B cell (primary cell): ENCODE results near the gene GABRP. TPM values are rescaled to one million over a fixed set of nuclear protein-coding genes. Genes with fewer than 3 reads are reported as not detected.

Experiments used
- ATAC-seq: fragments of 200-7000 bp; cut with Tn5 transposase; one replicate; pipeline ENCODE4 v1.10.0; 2021; ENCODE audit warnings: low read depth, mild to moderate bottlenecking, moderate number of reproducible peaks, moderate library complexity
- CTCF ChIA-PET: fragments of 350-600 bp; sonication (Branson Sonifier 250); formaldehyde crosslinking; loops from one replicate; lab custom pipeline; 2021; ENCODE audit warnings: antibody characterized with exemption, inconsistent platforms; lab: Charles Lee
- POLR2A ChIA-PET: fragments of 350-600 bp; sonication (Branson Sonifier 250); formaldehyde crosslinking; loops from one replicate; lab custom pipeline; 2021; ENCODE audit warnings: antibody characterized with exemption; lab: Charles Lee
- DNase-seq: peaks from one replicate; pipeline ENCODE4 v3.0.0; 2013
- H2AFZ ChIP-seq: 2 replicates; pipeline ENCODE4 v1.6.1; 2012; ENCODE audit warnings: mild to moderate bottlenecking, low read depth, low read length; ENCODE audit not compliant: insufficient read depth, poor library complexity, severe bottlenecking
- H3K27ac ChIP-seq, 2 donors: 1 replicate in 1 of 2; 2 replicates in 1 of 2; pipeline ENCODE4 v1.5.1; 2012 to 2013; ENCODE audit warnings: low read length in 2 of 2, mild to moderate bottlenecking in 2 of 2, moderate library complexity in 1 of 2
- H3K27me3 ChIP-seq, 4 experiments: fragments of 200-600 bp in 1 of 4; sonication (generic) in 1 of 4; replicated peaks in 1 of 4; 1 replicate in 2 of 4; 2 replicates in 2 of 4; pipeline versions ENCODE4 v1.6.1 to v1.7.0; 2013 to 2016; ENCODE audit warnings: low read length in 3 of 4, mild to moderate bottlenecking in 2 of 4, mixed read lengths in 1 of 4, moderate library complexity in 1 of 4; ENCODE audit not compliant: insufficient read depth in 4 of 4, control insufficient read depth in 3 of 4; ENCODE audit errors: control extremely low read depth in 1 of 4
- H3K36me3 ChIP-seq, 2 experiments: replicated peaks in 1 of 2; 1 replicate in 1 of 2; 2 replicates in 1 of 2; pipeline versions ENCODE4 v1.6.1 to v1.7.1; 2013; ENCODE audit warnings: low read length in 1 of 2; ENCODE audit not compliant: insufficient read depth in 2 of 2, control insufficient read depth in 1 of 2; ENCODE audit errors: control extremely low read depth in 1 of 2, extremely low read depth in 1 of 2
- H3K4me1 ChIP-seq, 2 donors: fragments of 200-600 bp in 1 of 2; sonication (generic) in 1 of 2; 1 replicate in 1 of 2; 2 replicates in 1 of 2; pipeline versions ENCODE4 v1.5.1 to v1.6.1; 2013 to 2017; ENCODE audit warnings: low read length in 2 of 2; ENCODE audit not compliant: control insufficient read depth in 2 of 2, insufficient read depth in 2 of 2
- H3K4me2 ChIP-seq: replicated peaks from 2 replicates; pipeline ENCODE3; 2012; ENCODE audit warnings: mild to moderate bottlenecking, low read depth, low read length; ENCODE audit not compliant: poor library complexity, severe bottlenecking
- H3K4me3 ChIP-seq, 5 experiments: fragments of 200-600 bp in 1 of 5; sonication (generic) in 1 of 5; 1 replicate in 3 of 5; 2 replicates in 2 of 5; pipeline versions ENCODE4 v1.5.1 to v1.7.0; 2011 to 2016; ENCODE audit warnings: low read length in 4 of 5, mild to moderate bottlenecking in 4 of 5, low read depth in 2 of 5, control low read depth in 1 of 5, moderate library complexity in 1 of 5; ENCODE audit not compliant: insufficient read depth in 1 of 5; ENCODE audit errors: control extremely low read depth in 1 of 5, extremely low read depth in 1 of 5
- H3K79me2 ChIP-seq: fragments of 200-600 bp; sonication (generic); one replicate; pipeline ENCODE4 v1.6.0; 2016; ENCODE audit warnings: low read length; ENCODE audit not compliant: control insufficient read depth, insufficient read depth
- H3K9ac ChIP-seq: fragments of 200-600 bp; sonication (generic); 2 replicates; pipeline ENCODE4 v1.6.1; 2017; ENCODE audit warnings: mild to moderate bottlenecking, low read length, moderate library complexity
- H3K9me3 ChIP-seq, 3 donors: one replicate each; pipeline versions ENCODE4 v1.6.1 to v1.7.1; 2013; ENCODE audit warnings: low read length in 2 of 3; ENCODE audit not compliant: control insufficient read depth in 2 of 3, insufficient read depth in 1 of 3; ENCODE audit errors: control extremely low read depth in 1 of 3
- H4K20me1 ChIP-seq: 2 replicates; pipeline ENCODE4 v1.6.0; 2012; ENCODE audit warnings: mild to moderate bottlenecking, low read length; ENCODE audit not compliant: insufficient read depth, control insufficient read depth, poor library complexity, severe bottlenecking
- H3K27ac Mint-ChIP-seq: one replicate; pipeline ENCODE4 v1.8.0; 2021; ENCODE audit warnings: mixed read lengths
- H3K27me3 Mint-ChIP-seq: one replicate; pipeline ENCODE4 v1.8.0; 2021; ENCODE audit warnings: mixed read lengths
- H3K4me1 Mint-ChIP-seq: one replicate; pipeline ENCODE4 v1.8.0; 2021; ENCODE audit warnings: mixed read lengths
- H3K4me3 Mint-ChIP-seq: one replicate; pipeline ENCODE4 v1.8.0; 2021; ENCODE audit warnings: mixed read lengths
- H3K9me3 Mint-ChIP-seq: one replicate; pipeline ENCODE4 v1.8.0; 2022; ENCODE audit warnings: mixed read lengths; ENCODE audit not compliant: insufficient read depth
- CTCF ChIP-seq: fragments of 200-600 bp; IDR thresholded peaks from one replicate; pipeline ENCODE4 v1.8.0; 2022; ENCODE audit warnings: antibody characterized with exemption, mild to moderate bottlenecking
- EZH2 ChIP-seq: IDR thresholded peaks from 2 replicates; pipeline ENCODE4 v1.6.1; 2012; ENCODE audit warnings: borderline replicate concordance, low read depth, mild to moderate bottlenecking, moderate library complexity, low read length; ENCODE audit not compliant: insufficient read depth, poor library complexity, severe bottlenecking
- whole genome bisulfite sequencing: methylation state at CpG from one replicate; pipeline ENCODE4 v1.1.5; 2013; ENCODE audit warnings: missing lambda C conversion rate; ENCODE audit not compliant: insufficient coverage; 5-methylcytosine and 5-hydroxymethylcytosine counted together
- intact Hi-C: fragments of 100-400 bp; cut with micrococcal nuclease; formaldehyde crosslinking; loops from one replicate; pipeline ENCODE4 v1.10.0; 2022
- polyA plus RNA-seq: library from polyadenylated mRNA; depleted of rRNA; stranded (reverse); fragments of >200 nt; gene quantifications from 2 replicates; pipeline ENCODE4 v1.2.3, GENCODE V29; 2012
- total RNA-seq, 2 donors: library from RNA; stranded (reverse); fragments of 120-200 nt in 1 of 2; gene quantifications; 1 replicate in 1 of 2; 2 replicates in 1 of 2; pipeline versions ENCODE4 v1.2.3 to v1.2.4, GENCODE V29; 2013 to 2022

The GABRP gene
- total and polyA plus RNA-seq, 2 donors (not counting 1 experiment from before 2014, with no cell fraction given): not detected

GRCh38 chr5:170805666-170806065 lies 22.1 kb downstream of the GABRP start:
- intact Hi-C loops: no loop called here
- H3K27me3 Mint-ChIP-seq: peaks cover 8% of the 10 kb centered on the region
- no peak overlapping the region for H3K27ac Mint-ChIP-seq
- H2AFZ ChIP-seq: no peak overlapping the region
- ChIA-PET CTCF (no interaction called here), POLR2A (no interaction called here)
- H3K9ac ChIP-seq: no peak overlapping the region
- H3K79me2 ChIP-seq: no peaks in the 10 kb centered on the region
- no peaks in the 10 kb centered on the region for H4K20me1 ChIP-seq
- H3K36me3 ChIP-seq: no peaks in the 10 kb centered on the region
- no peak overlapping the region for H3K4me3 Mint-ChIP-seq
- no peaks in the 10 kb centered on the region for H3K4me1 Mint-ChIP-seq
- H3K9me3 ChIP-seq: no peaks in the 10 kb centered on the region
- no peaks in the 10 kb centered on the region for H3K4me1 ChIP-seq
- DNase-seq (no peak), ATAC-seq (no peak)
- no peak overlapping the region for H3K4me3 ChIP-seq
- H3K9me3 Mint-ChIP-seq: no peaks in the 10 kb centered on the region
- TF ChIP-seq CTCF (no peak), EZH2 (no peak)
- H3K27ac ChIP-seq: no peak overlapping the region
- 40% methylated on average over 1 of the region's 7 CpGs for WGBS
- H3K27me3 ChIP-seq: no peaks in the 10 kb centered on the region
- H3K4me2 ChIP-seq: no peak overlapping the region

- no peak for ATAC-seq
These were observed 26.0 kb downstream of the GABRP start for GRCh38 chr5:170809551-170809950.

More at GRCh38 chr5:170809551-170809950, 26.0 kb downstream of the GABRP start:
- no peaks in the 10 kb centered on the region for H3K79me2 ChIP-seq
- POLR2A ChIA-PET: no interaction called here
- no peak overlapping the region for H3K4me2 ChIP-seq
- Mint-ChIP-seq H3K4me3 (no peak overlapping the region), H3K27me3 (peaks cover 17% of the 10 kb centered on the region), H3K27ac (no peak overlapping the region), H3K4me1 (no peaks in the 10 kb centered on the region), H3K9me3 (no peaks in the 10 kb centered on the region)
- H3K9me3 ChIP-seq: no peaks in the 10 kb centered on the region
- H3K4me3 ChIP-seq: no peak overlapping the region
- WGBS: 83% methylated on average over 3 of the region's 7 CpGs
- H2AFZ ChIP-seq: no peak overlapping the region
- no peak overlapping the region for H3K27ac ChIP-seq
- no peak overlapping the region for H3K9ac ChIP-seq
- CTCF ChIA-PET: no interaction called here
- TF ChIP-seq CTCF (no peak), EZH2 (no peak)
- intact Hi-C loops: no loop called here
- peaks cover 0 to 4% (median 0%) of the 10 kb centered on the region in 4 experiments for H3K27me3 ChIP-seq
- H3K36me3 ChIP-seq: no peaks in the 10 kb centered on the region
- H3K4me1 ChIP-seq: no peaks in the 10 kb centered on the region
- H4K20me1 ChIP-seq: no peaks in the 10 kb centered on the region
- no peak for DNase-seq
